Tibial artery (tissue), 4 donors: ENCODE measurements around the gene CCSAP.

Experiments used
- DNase-seq, 2 donors: peaks; one replicate each; pipeline ENCODE4 v3.0.0-alpha.2; 2019
- H3K27ac ChIP-seq, 2 donors: fragments of 200-600 bp; sonication (generic) in 1 of 2; 1 replicate in 1 of 2; 2 replicates in 1 of 2; pipeline ENCODE4 v1.5.1; 2018 to 2019; ENCODE audit warnings: mild to moderate bottlenecking in 1 of 2
- H3K27me3 ChIP-seq, 2 donors: fragments of 200-600 bp; sonication (generic) in 1 of 2; one replicate each; pipeline versions ENCODE4 v1.5.1 to v1.6.0; 2016 to 2019
- H3K36me3 ChIP-seq, 3 donors: fragments of 200-600 bp; sonication (generic) in 2 of 3; one replicate each; pipeline ENCODE4 v1.5.1; 2016 to 2019; ENCODE audit warnings: mild to moderate bottlenecking in 2 of 3
- H3K4me1 ChIP-seq, 4 donors: fragments of 200-600 bp; sonication (generic) in 2 of 4; 1 replicate in 3 of 4; 2 replicates in 1 of 4; pipeline ENCODE4 v1.5.1; 2016 to 2019
- H3K4me3 ChIP-seq, 2 donors: fragments of 200-600 bp; sonication (generic) in 1 of 2; 1 replicate in 1 of 2; 2 replicates in 1 of 2; pipeline ENCODE4 v1.5.1; 2018 to 2019; ENCODE audit warnings: mild to moderate bottlenecking in 2 of 2
- H3K9me3 ChIP-seq, 3 donors: fragments of 200-600 bp; sonication (generic) in 1 of 3; one replicate each; pipeline ENCODE4 v1.5.1; 2016 to 2019
- CTCF ChIP-seq, 2 experiments: fragments of 200-600 bp in 1 of 2; fragments of 450-650 bp in 1 of 2; IDR thresholded peaks; one replicate each; pipeline ENCODE4 v1.5.1; 2017 to 2019; ENCODE audit warnings: antibody characterized with exemption in 2 of 2, mild to moderate bottlenecking in 1 of 2, moderate library complexity in 1 of 2
- intact Hi-C: fragments of 100-400 bp; cut with DNase I; formaldehyde crosslinking; loops from one replicate; pipeline ENCODE4 v1.15.0; 2023; ENCODE audit warnings: low total_unique reads

CCSAP gene

GRCh38 chr1:229383961-229384360 is 41.1 kb upstream of the CCSAP start:
- Histone ChIP-seq H3K36me3 (no peaks in the 10 kb centered on the region), H3K27ac (no peak overlapping the region), H3K9me3 (no peaks in the 10 kb centered on the region), H3K4me3 (no peak overlapping the region), H3K4me1 (no peaks in the 10 kb centered on the region), H3K27me3 (peaks cover 0 to 31% of the 10 kb centered on the region in 2 donors)
- TF ChIP-seq CTCF (IDR thresholded peaks at IDR 0.05) = no peak
- DNase-seq = peak in 1 of 2 donors; percentile 3
- intact Hi-C loops = no loop called here

GRCh38 chr1:229383188-229383587 is 40.3 kb upstream of the CCSAP start:
- H3K9me3 ChIP-seq = no peaks in the 10 kb centered on the region
- H3K27me3 ChIP-seq = peaks cover 0 to 31% of the 10 kb centered on the region in 2 donors
- H3K36me3 ChIP-seq = no peaks in the 10 kb centered on the region
- H3K27ac ChIP-seq = no peak overlapping the region
- no peak for TF ChIP-seq CTCF (IDR thresholded peaks at IDR 0.05)
- intact Hi-C loops = no loop called here
- no peaks in the 10 kb centered on the region for H3K4me1 ChIP-seq
- H3K4me3 ChIP-seq = no peak overlapping the region
- DNase-seq = peak in 1 of 2 donors; percentile 2

GRCh38 chr1:229381234-229381633 is 38.4 kb upstream of the CCSAP start:
- Histone ChIP-seq H3K27ac (no peak overlapping the region), H3K27me3 (peaks cover 0 to 28% of the 10 kb centered on the region in 2 donors), H3K4me1 (no peaks in the 10 kb centered on the region), H3K36me3 (no peaks in the 10 kb centered on the region), H3K9me3 (no peaks in the 10 kb centered on the region), H3K4me3 (no peak overlapping the region)
- intact Hi-C loops = no loop called here
- peak in 1 of 2 donors; percentile 34 for DNase-seq
- TF ChIP-seq CTCF (IDR thresholded peaks at IDR 0.05) = no peak

- intact Hi-C loops = no loop called here
- Histone ChIP-seq H3K36me3 (no peaks in the 10 kb centered on the region), H3K4me1 (no peaks in the 10 kb centered on the region), H3K27me3 (peaks cover 0 to 27% of the 10 kb centered on the region in 2 donors), H3K4me3 (no peak overlapping the region), H3K9me3 (no peaks in the 10 kb centered on the region), H3K27ac (no peak overlapping the region)
- TF ChIP-seq CTCF (IDR thresholded peaks at IDR 0.05) = no peak
- peak in 1 of 2 donors; percentile 56 for DNase-seq
Observed at GRCh38 chr1:229380536-229381160, 37.8 kb upstream of the CCSAP start.

GRCh38 chr1:229379846-229380245 is 37.0 kb upstream of the CCSAP start:
- Histone ChIP-seq H3K27me3 (peaks cover 0 to 23% of the 10 kb centered on the region in 2 donors), H3K9me3 (no peaks in the 10 kb centered on the region), H3K27ac (no peak overlapping the region), H3K36me3 (no peaks in the 10 kb centered on the region), H3K4me3 (no peak overlapping the region), H3K4me1 (no peaks in the 10 kb centered on the region)
- TF ChIP-seq CTCF (IDR thresholded peaks at IDR 0.05) = no peak
- intact Hi-C loops = no loop called here
- peak in 1 of 2 donors; percentile 23 for DNase-seq
